HG02884 (cell line): ENCODE results near the gene GJB2.
A peak's percentile ranks its signal among the peaks of the same experiment; 100 is the strongest.

Experiments
- ATAC-seq: cut with Tn5 transposase; IDR thresholded peaks from one replicate; pipeline ENCODE4 v1.9.1; 2021; ENCODE audit warnings: mild to moderate bottlenecking, moderate library complexity; ENCODE audit not compliant: unreplicated experiment

The GJB2 gene

DNA sequence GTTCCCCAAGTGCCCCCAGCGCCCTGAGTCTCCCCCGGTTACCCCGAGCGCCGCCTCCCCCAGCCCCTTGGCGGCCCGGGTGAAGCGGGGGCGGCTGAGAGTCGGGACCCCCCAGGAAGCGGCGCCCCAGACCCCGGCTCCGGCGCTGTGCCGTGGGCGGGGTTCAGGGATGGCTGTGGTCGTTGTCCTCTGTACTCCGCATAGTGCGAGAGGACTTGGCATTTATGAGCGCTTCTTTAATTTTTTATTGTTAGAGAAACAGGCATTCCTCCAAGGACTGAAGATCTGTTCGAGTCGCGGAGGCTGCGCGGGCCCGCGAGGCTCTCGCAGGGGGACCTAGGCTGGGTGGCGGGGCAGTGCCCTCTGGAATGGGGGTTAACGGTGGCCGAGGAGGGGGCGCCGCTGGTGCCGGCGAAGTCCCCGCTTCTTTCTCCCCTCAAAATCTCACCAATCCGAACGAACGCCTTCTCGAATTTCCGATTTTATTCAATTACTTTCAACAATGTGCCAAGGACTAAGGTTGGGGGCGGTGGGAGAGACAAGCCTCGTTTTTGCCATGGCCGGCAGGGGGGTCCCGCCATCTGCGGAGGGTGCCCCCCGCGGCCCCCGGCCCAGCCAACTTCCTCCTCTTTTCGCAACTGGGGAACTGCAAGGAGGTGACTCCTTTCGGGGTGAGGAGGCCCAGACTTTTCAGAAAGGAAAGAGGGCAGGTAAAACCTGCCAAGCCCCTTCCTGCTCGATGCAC, 596 bp upstream of the GJB2 start:
- ATAC-seq, result no peak

DNA sequence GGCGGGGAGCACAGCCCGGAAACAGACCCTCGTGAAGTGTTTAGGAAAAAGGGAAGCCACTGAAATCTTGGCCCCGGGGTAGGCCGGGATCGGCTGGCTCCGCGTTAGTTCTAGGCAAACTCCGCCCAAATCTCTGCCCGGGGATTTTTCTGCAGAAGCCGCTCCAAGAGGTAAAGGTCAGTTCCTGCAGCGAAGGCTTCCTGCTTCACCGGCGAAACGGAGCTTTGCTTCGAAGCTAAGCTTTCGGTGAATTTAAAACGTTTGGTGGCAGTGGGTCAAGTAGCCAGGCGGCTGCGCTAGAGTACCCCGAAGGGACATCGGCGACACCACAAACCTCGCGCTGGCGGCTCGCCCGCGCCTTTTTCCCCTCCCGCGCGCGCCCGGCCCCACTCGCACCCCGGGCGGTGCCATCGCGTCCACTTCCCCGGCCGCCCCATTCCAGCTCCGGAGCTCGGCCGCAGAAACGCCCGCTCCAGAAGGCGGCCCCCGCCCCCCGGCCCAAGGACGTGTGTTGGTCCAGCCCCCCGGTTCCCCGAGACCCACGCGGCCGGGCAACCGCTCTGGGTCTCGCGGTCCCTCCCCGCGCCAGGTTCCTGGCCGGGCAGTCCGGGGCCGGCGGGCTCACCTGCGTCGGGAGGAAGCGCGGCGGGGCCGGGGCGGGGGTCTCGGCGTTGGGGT, 441 bp downstream of the GJB2 start:
- no peak for ATAC-seq

DNA sequence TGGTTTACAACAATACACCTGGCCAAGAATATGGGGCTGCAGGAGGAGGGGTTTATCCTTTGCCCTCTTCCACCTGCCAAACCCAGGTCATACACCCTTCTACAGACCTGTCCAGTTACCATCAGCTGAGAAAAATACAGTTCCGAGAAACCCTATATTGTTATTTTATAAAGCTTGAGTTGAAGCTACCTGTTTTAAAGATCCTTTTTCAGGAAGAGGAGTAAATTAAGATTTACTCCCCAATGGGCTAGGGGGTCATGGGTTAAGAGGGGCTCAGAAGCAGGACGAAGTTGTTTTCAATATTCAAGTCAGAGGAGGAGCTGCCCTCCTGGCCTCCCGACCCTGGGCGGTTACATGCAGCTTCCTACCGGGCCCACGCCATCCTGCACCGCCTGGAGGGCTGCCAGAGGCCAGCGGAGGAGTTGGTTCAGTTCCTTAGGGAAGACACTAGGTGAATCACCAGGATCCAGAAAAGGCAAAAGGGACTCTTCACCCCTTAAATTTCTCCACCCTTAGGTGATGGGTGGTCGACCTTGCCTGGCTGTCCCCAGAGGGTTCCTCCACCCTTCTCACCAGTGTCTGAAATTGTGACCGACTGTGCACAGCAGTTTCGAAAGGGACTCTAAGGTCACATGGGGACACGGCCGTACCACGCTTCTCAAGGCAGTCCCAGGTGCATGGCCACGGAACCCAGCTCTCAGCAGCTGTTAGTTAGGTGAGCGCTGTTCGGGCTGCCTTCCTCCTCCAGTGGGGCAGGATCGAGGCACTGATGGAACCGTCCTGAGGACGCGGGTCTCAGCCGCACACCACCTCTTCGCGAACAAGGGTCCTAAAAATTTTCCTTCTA, 1.2 kb downstream of the GJB2 start:
- no peak for ATAC-seq

DNA sequence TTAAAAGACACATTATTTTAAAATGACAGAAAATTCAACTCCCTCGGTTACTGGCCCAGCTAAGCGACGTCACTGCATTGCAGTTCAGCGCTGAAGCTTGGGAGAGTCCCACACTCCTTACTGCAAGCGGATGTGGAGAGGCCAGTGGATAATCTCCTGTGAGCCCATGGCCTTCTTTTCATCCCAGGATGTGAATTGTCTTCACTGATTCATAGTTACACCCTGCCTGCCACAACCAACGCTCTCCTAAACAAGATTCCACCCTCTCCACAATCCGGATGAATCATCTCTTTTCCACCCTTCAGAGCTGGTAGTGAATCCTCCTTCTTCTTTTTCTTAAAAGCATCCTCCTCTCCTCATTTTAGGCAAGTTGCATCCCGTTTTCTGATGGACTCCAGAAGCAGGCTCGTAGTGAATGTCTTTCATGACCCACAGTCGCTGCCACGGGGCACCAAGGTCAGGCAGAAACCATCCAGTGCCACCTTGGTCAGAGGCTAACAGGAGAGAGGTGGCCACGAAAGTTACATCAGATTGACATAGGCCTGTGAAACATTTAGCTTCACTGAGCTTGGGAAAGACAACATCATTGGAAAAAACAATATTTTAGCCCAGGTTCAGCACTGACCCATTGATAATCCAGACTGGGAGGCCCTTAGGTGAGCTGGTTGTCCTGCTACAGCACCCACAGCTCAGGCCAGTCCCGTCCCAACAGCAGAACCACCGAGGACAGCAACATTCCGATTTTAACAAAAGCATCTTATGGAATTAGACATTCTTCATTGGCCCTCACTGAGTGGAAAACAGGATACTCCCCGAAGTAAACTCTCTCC, 2.0 kb downstream of the GJB2 start:
- ATAC-seq, result no peak

DNA sequence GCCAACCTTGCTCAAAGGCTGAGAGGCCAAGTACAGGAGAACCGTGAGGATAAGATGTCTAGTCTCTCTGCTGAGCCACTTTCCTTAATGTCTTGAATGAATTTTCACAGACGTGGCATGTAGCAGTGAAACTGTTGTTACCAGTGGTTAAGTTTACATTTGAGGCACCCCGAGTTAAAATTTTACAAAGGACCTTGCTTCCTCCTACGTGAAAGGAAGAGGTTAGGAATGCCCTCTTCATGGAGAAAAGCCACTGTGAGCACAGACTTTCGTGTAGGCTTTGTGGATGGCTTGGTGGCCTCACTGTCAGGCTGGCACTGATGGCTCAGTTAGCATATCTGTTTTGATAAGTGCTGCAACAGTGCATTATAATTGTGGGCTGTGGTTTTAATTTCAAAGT, 2.7 kb downstream of the GJB2 start:
- ATAC-seq, result no peak

DNA sequence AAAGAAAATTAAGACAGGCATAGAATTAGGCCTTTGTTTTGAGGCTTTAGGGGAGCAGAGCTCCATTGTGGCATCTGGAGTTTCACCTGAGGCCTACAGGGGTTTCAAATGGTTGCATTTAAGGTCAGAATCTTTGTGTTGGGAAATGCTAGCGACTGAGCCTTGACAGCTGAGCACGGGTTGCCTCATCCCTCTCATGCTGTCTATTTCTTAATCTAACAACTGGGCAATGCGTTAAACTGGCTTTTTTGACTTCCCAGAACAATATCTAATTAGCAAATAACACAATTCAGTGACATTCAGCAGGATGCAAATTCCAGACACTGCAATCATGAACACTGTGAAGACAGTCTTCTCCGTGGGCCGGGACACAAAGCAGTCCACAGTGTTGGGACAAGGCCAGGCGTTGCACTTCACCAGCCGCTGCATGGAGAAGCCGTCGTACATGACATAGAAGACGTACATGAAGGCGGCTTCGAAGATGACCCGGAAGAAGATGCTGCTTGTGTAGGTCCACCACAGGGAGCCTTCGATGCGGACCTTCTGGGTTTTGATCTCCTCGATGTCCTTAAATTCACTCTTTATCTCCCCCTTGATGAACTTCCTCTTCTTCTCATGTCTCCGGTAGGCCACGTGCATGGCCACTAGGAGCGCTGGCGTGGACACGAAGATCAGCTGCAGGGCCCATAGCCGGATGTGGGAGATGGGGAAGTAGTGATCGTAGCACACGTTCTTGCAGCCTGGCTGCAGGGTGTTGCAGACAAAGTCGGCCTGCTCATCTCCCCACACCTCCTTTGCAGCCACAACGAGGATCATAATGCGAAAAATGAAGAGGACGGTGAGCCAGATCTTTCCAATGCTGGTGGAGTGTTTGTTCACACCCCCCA, 3.8 kb downstream of the GJB2 start:
- no peak for ATAC-seq

DNA sequence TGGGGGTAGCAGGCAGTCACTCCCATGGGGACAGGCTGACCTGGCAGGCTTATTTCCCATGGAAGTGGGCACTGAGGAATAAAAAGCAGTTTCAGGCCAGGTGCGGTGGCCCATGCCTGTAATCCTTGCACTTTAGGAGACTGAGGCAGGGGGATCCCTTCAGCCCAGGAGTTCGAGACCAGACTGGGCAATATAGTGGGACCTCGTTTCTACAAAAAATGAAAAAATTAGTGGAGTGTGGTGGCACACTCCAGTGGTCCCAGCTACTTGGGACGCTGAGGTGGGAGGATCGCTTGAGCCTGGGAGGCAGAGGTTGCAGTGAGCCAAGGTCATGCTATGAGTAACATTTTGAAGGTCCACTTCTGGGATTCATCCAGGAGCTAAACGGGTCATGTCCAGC, 6.0 kb downstream of the GJB2 start:
- ATAC-seq, result no peak

DNA sequence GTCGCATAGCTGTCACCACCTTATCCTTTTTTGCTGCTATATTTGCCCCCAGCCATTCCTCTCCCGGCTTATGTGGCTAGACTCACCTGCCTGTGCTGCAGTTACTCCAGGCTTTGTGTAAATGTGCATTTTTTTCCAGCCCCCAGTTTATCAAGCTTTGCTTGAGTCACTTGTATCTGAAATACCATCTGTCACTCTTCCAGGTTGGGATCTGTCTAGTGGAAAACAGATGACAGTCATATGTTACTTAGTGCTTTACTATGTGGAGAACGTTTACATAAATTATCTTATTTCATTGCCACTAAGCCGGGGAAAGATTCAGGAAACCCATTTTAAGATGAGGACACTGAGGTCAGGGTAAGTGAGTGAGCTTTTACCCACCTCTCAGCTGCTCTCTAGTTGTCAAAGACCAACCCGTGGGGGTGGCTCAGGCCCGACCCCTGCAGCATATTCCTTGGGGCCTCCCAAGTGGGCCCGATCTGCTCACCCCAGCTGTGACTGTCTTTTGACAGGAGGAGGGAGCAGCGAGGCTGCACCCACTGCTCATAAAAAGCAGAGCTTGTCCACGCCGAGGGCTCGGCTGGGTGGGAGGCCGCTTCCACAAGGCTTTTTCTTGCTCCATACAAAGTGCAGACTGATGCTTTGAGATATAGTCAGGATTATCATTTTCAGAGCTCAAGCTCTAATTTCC, 7.2 kb downstream of the GJB2 start:
- ATAC-seq, result no peak

DNA sequence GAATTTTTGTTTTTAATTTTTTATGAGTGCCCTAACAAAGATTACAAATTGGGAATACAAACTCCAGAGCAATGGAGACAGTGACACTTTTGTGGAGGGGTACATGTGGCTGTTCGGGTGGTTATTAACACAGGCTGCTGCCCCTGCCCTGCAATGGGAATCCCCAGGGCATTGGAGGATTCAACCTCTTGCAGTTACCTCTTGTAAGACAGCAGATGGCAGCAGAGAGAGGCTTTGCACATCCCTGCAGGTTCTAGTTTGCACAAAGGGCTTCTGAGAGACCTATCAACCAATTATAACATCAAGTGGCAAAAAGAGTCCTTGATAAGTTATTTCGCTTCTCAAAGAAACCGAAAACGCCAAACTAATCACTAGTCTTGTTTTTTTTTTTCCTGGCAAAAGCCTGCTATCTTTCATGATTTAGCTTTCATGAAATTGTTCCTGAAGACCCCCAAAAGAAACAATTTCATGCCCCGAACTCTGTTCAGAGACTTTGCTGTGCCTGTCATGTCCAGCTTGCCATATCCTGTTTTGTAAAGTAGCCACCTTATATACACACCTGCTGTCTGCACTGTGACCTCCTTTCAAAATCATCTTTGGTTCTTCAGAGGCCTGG, 10.4 kb downstream of the GJB2 start:
- ATAC-seq, result peak; percentile 87

DNA sequence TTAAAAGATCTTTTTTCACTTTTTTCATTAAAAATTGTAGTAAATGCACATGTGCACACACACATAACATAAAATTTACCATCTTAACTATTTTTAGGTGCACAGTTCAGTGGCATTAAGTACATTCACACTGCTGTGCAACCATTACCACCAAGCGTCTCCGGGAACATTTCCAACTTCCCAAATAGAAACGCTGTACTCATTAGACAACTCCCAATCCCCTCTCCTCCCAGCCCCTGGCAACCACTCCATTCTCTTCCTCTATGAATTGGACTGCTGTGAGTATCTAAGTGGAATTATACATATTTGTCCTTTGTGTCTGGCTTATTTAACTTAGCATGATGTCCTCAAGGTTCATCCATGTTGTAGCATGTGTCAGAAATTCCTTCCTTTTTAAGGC, 11.6 kb downstream of the GJB2 start:
- no peak for ATAC-seq

DNA sequence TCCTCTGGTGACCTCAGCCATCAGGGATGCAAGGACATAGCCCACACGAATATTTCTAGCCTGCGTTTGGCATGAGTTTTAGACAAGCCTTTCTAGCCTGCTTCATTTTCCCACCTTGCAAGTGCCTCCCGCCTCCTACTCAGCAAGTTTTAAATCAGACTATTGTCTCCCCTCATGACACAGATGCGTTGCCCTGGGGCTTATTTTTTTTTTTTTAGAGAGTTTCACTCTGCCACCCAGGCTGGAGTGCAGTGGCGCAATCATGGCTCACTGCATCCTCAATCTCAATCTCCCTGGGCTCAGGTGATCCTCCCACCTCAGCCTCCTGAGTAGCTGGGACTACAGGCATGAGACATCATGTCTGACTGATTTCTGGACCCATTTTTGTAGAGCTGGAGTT, 14.6 kb downstream of the GJB2 start:
- ATAC-seq, result no peak

DNA sequence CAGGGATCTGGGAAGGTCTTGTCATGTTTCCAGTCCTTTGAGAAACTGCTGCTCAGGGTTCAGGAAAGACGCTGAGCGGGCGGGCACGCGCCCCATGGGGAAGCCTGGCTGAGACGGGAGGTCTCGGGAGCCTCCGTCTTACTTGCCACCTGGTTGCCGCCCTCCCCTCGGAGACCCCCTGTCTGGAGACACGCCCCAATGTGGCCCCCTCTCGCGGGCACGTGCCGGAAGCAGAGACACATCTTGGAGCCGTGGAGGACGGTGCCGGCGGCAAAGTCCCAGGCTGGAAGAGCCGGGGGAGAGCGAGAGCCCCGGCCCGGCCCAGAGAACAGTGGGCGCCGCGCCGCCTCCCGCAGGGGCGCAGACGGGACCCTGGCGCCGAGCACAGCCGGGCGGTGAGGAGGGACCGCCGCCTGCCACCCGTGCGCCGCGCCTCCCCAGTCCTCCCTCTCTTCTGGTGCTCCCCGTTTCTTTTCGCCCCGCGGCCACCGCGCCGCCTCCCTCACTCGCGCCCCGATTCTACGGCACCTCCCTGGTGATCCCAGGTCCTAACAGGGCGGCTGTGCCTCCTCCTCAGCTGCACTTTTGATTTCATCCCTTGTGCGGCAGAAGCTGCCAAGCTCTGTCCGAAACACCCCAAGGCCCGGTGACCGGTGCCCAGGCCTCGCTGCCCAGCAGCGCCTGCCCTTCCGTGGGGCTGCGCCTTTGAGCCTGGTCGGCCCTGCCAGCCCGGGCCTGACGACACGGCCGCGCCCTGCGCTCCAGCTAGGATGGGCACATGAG, 15.5 kb downstream of the GJB2 start:
- ATAC-seq, result no peak

DNA sequence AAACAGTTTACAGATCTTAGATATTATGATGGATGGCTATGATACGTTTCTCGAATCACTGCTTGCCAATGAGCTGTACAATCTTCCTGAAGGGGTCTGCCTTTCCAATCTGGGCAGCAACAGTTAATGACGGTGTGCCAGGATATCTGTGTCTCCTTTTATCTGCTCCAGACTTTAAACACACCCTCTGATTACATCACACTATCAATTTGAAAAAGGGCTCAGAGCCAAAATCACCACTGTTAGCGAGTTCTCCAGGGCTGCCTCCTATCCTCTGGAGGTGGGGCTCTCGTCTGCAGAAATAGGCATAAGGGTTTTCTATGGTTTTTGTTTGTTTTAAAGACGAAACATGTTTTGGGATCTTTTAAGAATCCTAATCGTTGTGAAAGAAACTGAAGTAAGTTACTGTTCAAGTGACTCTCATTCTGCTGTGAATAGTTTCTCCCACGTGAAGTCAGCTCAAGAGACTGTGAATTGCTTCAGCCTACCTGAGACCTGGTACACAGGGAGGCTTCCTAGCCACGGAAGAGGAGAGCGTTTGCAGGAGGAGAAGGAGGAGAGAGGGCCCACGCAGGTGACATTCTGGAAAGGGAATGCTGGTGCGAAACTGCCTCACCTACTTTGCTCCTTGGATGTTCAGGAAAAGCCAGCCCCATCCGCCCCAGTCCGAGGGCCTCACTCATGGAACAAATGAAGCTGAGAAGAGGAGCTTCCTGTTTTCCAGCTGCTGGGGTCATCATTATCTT, 16.7 kb downstream of the GJB2 start:
- no peak for ATAC-seq

DNA sequence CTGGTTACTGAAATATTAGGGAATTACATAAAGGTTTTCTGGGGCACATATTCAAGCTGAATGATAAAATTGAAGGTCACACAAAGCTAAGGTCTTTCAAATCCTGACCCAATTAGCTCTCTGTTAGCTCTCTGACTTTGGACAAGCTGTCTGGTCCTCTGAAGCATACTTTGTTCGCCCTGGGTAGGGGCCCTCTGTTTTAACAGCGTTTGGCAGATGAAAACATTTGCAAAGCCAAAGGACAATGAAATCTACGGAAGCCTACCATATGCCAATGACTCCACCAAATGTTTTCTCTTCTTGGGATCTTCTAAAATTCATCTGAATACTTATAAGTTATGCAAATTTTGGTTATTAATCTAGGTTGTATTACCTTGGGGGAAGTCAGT, 17.3 kb downstream of the GJB2 start:
- no peak for ATAC-seq

DNA sequence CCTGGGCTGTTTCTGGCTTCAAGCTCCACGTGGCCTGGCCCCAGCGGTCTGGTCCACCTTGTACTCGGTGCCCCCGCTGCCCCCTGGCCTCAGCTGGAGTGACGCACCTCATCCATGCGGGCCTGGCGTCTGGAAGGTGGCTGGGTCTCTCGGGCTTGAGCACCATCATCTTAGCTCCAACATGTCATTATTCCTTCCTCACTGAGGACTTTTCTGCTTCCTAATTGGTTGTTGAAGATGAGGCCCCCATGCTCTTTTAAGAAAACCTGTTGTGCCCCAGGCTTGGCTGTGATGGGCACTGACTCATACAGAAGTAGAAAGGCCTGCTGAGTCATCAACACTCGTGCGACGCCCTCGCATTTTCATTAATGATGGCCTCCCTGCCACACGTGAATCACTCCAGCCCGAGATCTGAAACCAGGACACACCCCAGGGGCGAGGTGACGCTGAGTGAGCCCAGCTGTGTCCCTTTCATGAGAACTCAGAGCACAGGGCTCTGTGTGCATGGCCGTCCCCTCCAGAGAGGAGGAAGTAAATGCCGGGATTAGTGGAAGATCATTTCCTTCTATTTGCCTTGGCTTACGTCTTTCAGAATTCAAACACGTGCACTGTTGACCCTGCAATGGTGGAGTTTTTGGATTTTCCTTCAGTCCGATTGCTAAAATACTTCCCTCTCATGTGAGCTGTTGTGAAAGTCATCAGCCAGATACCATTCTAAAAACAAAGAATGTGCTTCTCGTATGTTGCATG, 17.9 kb downstream of the GJB2 start:
- ATAC-seq, result peak; percentile 95

DNA sequence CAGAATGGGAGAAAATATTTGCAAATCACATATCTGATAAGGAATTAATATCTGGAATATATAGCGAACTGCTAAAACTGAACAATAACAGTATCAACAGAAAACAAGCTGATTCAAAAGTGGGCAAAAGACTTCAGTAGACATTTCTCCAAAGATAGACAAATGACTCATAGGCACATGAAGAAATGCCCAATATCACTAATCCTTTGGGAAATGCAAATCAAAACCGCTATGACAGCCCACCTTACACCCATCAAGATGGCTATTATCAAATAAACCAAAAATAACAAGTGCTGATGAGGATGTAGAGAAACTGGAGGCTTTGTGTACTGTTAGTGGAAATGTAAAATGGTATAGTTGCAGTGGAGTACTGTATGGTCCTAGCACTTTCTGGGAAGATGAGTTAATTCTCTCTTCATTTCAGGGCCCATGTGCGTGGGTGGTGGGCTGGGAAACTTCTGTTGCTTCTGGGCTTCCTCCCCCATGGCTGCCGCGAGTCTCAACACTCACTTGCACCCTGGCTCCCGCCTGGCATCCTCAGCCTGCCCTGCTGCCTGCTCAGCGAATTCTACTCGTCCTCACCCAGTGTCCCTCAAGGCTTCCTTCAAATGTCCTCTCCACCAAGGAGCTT, 19.5 kb downstream of the GJB2 start:
- ATAC-seq, result no peak
